ENCODE data around the gene ASB7. TPM values are rescaled to one million over a fixed set of nuclear protein-coding genes. Genes with fewer than 3 reads are reported as not detected.

ASB7 gene
- total RNA-seq, 2 donors from 2014 or later = 14.3 to 16.2 TPM

DNA sequence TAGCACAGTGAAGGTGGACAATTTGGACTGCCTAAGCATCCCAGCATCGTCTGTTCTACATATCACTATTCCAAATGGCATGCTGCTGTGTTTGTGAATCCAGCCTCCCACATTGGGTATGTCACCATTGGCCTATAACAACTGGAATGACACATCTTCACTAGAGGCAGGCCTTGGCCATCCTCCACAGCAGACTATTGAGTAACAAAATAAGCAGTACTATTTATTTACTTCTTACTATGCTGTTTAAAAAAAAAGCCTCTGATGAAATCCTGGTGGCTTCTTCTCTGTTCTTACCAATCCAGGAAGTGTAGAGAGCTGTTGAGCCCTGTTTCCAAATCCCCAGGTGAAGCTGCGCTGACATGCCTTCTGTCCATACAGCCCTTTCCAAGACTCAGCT lies 43.1 kb upstream of the ASB7 start:
- H3K9ac ChIP-seq (ENCODE audit: extremely low read depth, low read length, poor library complexity, severe bottlenecking) = no peak overlapping the region
- WGBS, 2 experiments (ENCODE audit: insufficient coverage in 1 of 2, insufficient read length in 1 of 2) = 83 to 100% methylated on average over 2 of the region's 2 CpGs
- H3K4me1 ChIP-seq (ENCODE audit: control insufficient read depth, insufficient read depth, low read length) = no peaks in the 10 kb centered on the region
- TF ChIP-seq, protein P1, sequence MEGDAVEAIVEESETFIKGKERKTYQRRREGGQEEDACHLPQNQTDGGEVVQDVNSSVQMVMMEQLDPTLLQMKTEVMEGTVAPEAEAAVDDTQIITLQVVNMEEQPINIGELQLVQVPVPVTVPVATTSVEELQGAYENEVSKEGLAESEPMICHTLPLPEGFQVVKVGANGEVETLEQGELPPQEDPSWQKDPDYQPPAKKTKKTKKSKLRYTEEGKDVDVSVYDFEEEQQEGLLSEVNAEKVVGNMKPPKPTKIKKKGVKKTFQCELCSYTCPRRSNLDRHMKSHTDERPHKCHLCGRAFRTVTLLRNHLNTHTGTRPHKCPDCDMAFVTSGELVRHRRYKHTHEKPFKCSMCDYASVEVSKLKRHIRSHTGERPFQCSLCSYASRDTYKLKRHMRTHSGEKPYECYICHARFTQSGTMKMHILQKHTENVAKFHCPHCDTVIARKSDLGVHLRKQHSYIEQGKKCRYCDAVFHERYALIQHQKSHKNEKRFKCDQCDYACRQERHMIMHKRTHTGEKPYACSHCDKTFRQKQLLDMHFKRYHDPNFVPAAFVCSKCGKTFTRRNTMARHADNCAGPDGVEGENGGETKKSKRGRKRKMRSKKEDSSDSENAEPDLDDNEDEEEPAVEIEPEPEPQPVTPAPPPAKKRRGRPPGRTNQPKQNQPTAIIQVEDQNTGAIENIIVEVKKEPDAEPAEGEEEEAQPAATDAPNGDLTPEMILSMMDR (conservative IDR thresholded peaks at IDR 0.05) = no peak
- no peaks in the 10 kb centered on the region for H3K27me3 ChIP-seq (ENCODE audit: control insufficient read depth, insufficient read depth, low read length, poor library complexity, severe bottlenecking)
- H3K36me3 ChIP-seq (ENCODE audit: control insufficient read depth, insufficient read depth, low read length) = no peaks in the 10 kb centered on the region
- no peak overlapping the region for H3K4me3 ChIP-seq (ENCODE audit: low read length)
- peaks cover 5% of the 10 kb centered on the region for H3K36me3 Mint-ChIP-seq (ENCODE audit: low read depth)
- no peak overlapping the region for H3K4me3 Mint-ChIP-seq
- H3K4me1 Mint-ChIP-seq = no peaks in the 10 kb centered on the region
- no peaks in the 10 kb centered on the region for H3K9me3 ChIP-seq (ENCODE audit: control insufficient read depth, low read length)
- no peaks in the 10 kb centered on the region for H3K27me3 Mint-ChIP-seq (ENCODE audit: insufficient read depth)
- peaks cover 26% of the 10 kb centered on the region for H3K9me3 Mint-ChIP-seq
- no peak for DNase-seq
- H3K27ac Mint-ChIP-seq = no peak overlapping the region
- H3K27ac ChIP-seq (ENCODE audit: low read depth, low read length) = no peak overlapping the region

DNA sequence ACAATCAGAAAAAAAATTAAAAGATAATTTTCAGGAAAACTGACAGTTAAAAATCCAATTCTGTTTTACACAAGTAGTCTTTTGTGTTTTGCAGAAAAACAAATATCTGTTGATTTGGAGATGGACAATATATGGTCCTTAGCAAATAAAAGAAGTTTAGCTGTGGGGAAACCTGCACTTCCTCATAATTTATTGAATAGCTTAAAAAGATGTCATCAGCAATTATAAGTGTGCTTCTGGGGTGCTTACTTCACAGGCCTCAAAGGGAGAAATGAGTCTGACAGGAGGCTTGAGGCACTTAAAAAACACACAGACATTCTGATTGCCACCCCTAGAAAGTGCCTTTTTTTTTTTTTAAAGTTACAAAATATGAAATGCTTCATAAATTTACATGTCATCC lies 42.1 kb upstream of the ASB7 start:
- Histone ChIP-seq H3K9me3 (ENCODE audit: control insufficient read depth, low read length) (no peaks in the 10 kb centered on the region), H3K9ac (ENCODE audit: extremely low read depth, low read length, poor library complexity, severe bottlenecking) (no peak overlapping the region), H3K36me3 (ENCODE audit: control insufficient read depth, insufficient read depth, low read length) (no peaks in the 10 kb centered on the region), H3K4me1 (ENCODE audit: control insufficient read depth, insufficient read depth, low read length) (no peaks in the 10 kb centered on the region), H3K27me3 (ENCODE audit: control insufficient read depth, insufficient read depth, low read length, poor library complexity, severe bottlenecking) (no peaks in the 10 kb centered on the region), H3K4me3 (ENCODE audit: low read length) (no peak overlapping the region), H3K27ac (ENCODE audit: low read depth, low read length) (no peak overlapping the region)
- Mint-ChIP-seq H3K27ac (no peak overlapping the region), H3K4me3 (no peak overlapping the region), H3K27me3 (ENCODE audit: insufficient read depth) (no peaks in the 10 kb centered on the region), H3K4me1 (no peaks in the 10 kb centered on the region), H3K9me3 (peaks cover 19% of the 10 kb centered on the region), H3K36me3 (ENCODE audit: low read depth) (peaks cover 5% of the 10 kb centered on the region)
- TF ChIP-seq, protein P1 (conservative IDR thresholded peaks at IDR 0.05) = no peak
- no peak for DNase-seq

DNA sequence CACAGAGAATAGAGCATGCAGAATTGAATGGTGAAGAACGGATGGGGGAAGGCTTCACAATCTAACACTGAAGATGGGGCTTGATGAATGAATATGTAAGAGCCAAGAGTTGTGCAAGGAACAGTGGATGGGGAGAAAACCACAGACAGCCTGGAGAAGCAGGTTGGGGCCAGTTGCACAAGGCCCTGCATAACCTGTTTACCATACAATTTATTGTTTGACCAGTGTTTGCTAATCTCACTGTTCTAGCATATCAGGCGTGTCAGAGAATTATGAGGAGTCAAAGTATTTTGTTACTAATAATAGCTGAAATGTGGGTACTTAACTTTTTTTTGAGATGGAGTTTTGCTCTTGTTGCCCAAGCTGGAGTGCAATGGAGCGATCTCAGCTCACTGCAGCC lies 36.8 kb upstream of the ASB7 start:
- no peak overlapping the region for H3K27ac Mint-ChIP-seq
- no peak for DNase-seq
- WGBS, 2 experiments (ENCODE audit: insufficient coverage in 1 of 2, insufficient read length in 1 of 2) = 94 to 95% methylated on average over 3 of the region's 3 CpGs

More for the DNA sequence above, 36.8 kb upstream of the ASB7 start:
- Mint-ChIP-seq H3K9me3 (no peaks in the 10 kb centered on the region), H3K4me3 (no peak overlapping the region), H3K4me1 (no peaks in the 10 kb centered on the region), H3K27me3 (ENCODE audit: insufficient read depth) (no peaks in the 10 kb centered on the region), H3K36me3 (ENCODE audit: low read depth) (peaks cover 12% of the 10 kb centered on the region)
- no peak overlapping the region for H3K9ac ChIP-seq (ENCODE audit: extremely low read depth, low read length, poor library complexity, severe bottlenecking)
- H3K4me1 ChIP-seq (ENCODE audit: control insufficient read depth, insufficient read depth, low read length) = no peaks in the 10 kb centered on the region
- TF ChIP-seq, protein P1 (conservative IDR thresholded peaks at IDR 0.05) = no peak
- H3K9me3 ChIP-seq (ENCODE audit: control insufficient read depth, low read length) = no peaks in the 10 kb centered on the region
- no peak overlapping the region for H3K27ac ChIP-seq (ENCODE audit: low read depth, low read length)
- H3K36me3 ChIP-seq (ENCODE audit: control insufficient read depth, insufficient read depth, low read length) = peaks cover 8% of the 10 kb centered on the region
- H3K27me3 ChIP-seq (ENCODE audit: control insufficient read depth, insufficient read depth, low read length, poor library complexity, severe bottlenecking) = no peaks in the 10 kb centered on the region
- no peak overlapping the region for H3K4me3 ChIP-seq (ENCODE audit: low read length)
